ENCODE data around the gene ESPNL. TPM values are rescaled to one million over a fixed set of nuclear protein-coding genes. Genes with fewer than 3 reads are reported as not detected.
"Not testable (repeated sequence)": the region's sequence is repeated elsewhere in the genome, so short reads cannot be mapped to it uniquely, and the experiment has no call there.

ESPNL gene
- total RNA-seq, 1 experiment from 2014 or later, result 2.6 TPM

GRCh38 chr2:238162846-238163441, 62.8 kb downstream of the ESPNL start:
- no peaks in the 10 kb centered on the region for H3K9me3 ChIP-seq (replicated peaks)
- H3K36me3 ChIP-seq, result no peaks in the 10 kb centered on the region
- H3K27me3 ChIP-seq, result no peaks in the 10 kb centered on the region
- no peak for DNase-seq
- H3K4me1 ChIP-seq, result peaks cover 8% of the 10 kb centered on the region
- H3K4me3 ChIP-seq, result no peak overlapping the region
- H3K27ac ChIP-seq, result no peak overlapping the region

- DNase-seq, result no peak
- H3K36me3 ChIP-seq, result peaks cover 3% of the 10 kb centered on the region; the same call in 1 of the 2 replicates
- H3K4me3 ChIP-seq, result no peak overlapping the region
- no peaks in the 10 kb centered on the region for H3K27me3 ChIP-seq
- H3K9me3 ChIP-seq (replicated peaks), result no peaks in the 10 kb centered on the region
- peaks cover 8% of the 10 kb centered on the region for H3K4me1 ChIP-seq
- H3K27ac ChIP-seq, result no peak overlapping the region
These were observed 63.5 kb downstream of the ESPNL start for GRCh38 chr2:238163481-238164198.

GRCh38 chr2:238164906-238165287, 64.8 kb downstream of the ESPNL start:
- Histone ChIP-seq H3K27me3 (no peaks in the 10 kb centered on the region), H3K9me3 (replicated peaks) (no peaks in the 10 kb centered on the region), H3K27ac (no peak overlapping the region), H3K4me3 (no peak overlapping the region), H3K36me3 (peaks cover 15% of the 10 kb centered on the region), H3K4me1 (peaks cover 6% of the 10 kb centered on the region)
- no peak for DNase-seq

GRCh38 chr2:238165288-238165921, 65.3 kb downstream of the ESPNL start:
- H3K27ac ChIP-seq, result no peak overlapping the region
- no peak overlapping the region for H3K4me3 ChIP-seq
- no peak for DNase-seq
- no peaks in the 10 kb centered on the region for H3K9me3 ChIP-seq (replicated peaks)
- H3K4me1 ChIP-seq, result peaks cover 6% of the 10 kb centered on the region
- no peaks in the 10 kb centered on the region for H3K27me3 ChIP-seq
- H3K36me3 ChIP-seq, result peaks cover 20% of the 10 kb centered on the region

- Histone ChIP-seq H3K27me3 (no peaks in the 10 kb centered on the region), H3K36me3 (peaks cover 30% of the 10 kb centered on the region), H3K9me3 (replicated peaks) (no peaks in the 10 kb centered on the region), H3K4me3 (no peak overlapping the region), H3K4me1 (peaks cover 2% of the 10 kb centered on the region; the same call in 1 of the 2 replicates), H3K27ac (no peak overlapping the region)
- DNase-seq, result no peak
These were observed 66.5 kb downstream of the ESPNL start for GRCh38 chr2:238166391-238167343.

- Histone ChIP-seq H3K36me3 (peaks cover 34% of the 10 kb centered on the region), H3K9me3 (replicated peaks) (no peaks in the 10 kb centered on the region), H3K4me3 (no peak overlapping the region), H3K27ac (no peak overlapping the region), H3K27me3 (no peaks in the 10 kb centered on the region), H3K4me1 (peaks cover 2% of the 10 kb centered on the region; the same call in 1 of the 2 replicates)
- DNase-seq, result no peak
These were observed 67.2 kb downstream of the ESPNL start for GRCh38 chr2:238167344-238167715.

- H3K36me3 ChIP-seq, result peaks cover 38% of the 10 kb centered on the region
These were observed 67.6 kb downstream of the ESPNL start for GRCh38 chr2:238167761-238168160.

GRCh38 chr2:238168196-238169047, 68.3 kb downstream of the ESPNL start:
- no peak overlapping the region for H3K4me3 ChIP-seq
- peaks cover 40% of the 10 kb centered on the region for H3K36me3 ChIP-seq
- no peak for DNase-seq
- H3K4me1 ChIP-seq, result peaks cover 2% of the 10 kb centered on the region; the same call in 1 of the 2 replicates
- no peaks in the 10 kb centered on the region for H3K27me3 ChIP-seq
- no peaks in the 10 kb centered on the region for H3K9me3 ChIP-seq (replicated peaks)
- H3K27ac ChIP-seq, result no peak overlapping the region

More at GRCh38 chr2:238167761-238168160, 67.6 kb downstream of the ESPNL start:
- H3K27me3 ChIP-seq, result no peaks in the 10 kb centered on the region
- H3K4me1 ChIP-seq, result peaks cover 2% of the 10 kb centered on the region; the same call in 1 of the 2 replicates
- DNase-seq, result no peak
- H3K9me3 ChIP-seq (replicated peaks), result no peaks in the 10 kb centered on the region
- no peak overlapping the region for H3K27ac ChIP-seq
- no peak overlapping the region for H3K4me3 ChIP-seq

GRCh38 chr2:238169048-238169707, 69.0 kb downstream of the ESPNL start:
- Histone ChIP-seq H3K27ac (no peak overlapping the region), H3K36me3 (peaks cover 47% of the 10 kb centered on the region), H3K4me3 (no peak overlapping the region), H3K27me3 (no peaks in the 10 kb centered on the region), H3K4me1 (peaks cover 2% of the 10 kb centered on the region; the same call in 1 of the 2 replicates), H3K9me3 (replicated peaks) (no peaks in the 10 kb centered on the region)
- DNase-seq, result no peak

GRCh38 chr2:238169708-238170251, 69.6 kb downstream of the ESPNL start:
- Histone ChIP-seq H3K27ac (no peak overlapping the region), H3K4me1 (peaks cover 2% of the 10 kb centered on the region; the same call in 1 of the 2 replicates), H3K36me3 (peaks cover 53% of the 10 kb centered on the region), H3K27me3 (no peaks in the 10 kb centered on the region), H3K4me3 (no peak overlapping the region), H3K9me3 (replicated peaks) (no peaks in the 10 kb centered on the region)
- DNase-seq, result no peak

- no peak for DNase-seq
- H3K9me3 ChIP-seq (replicated peaks), result no peaks in the 10 kb centered on the region
- H3K36me3 ChIP-seq, result peaks cover 60% of the 10 kb centered on the region
- H3K4me3 ChIP-seq, result no peak overlapping the region
- H3K27ac ChIP-seq, result no peak overlapping the region
- H3K27me3 ChIP-seq, result no peaks in the 10 kb centered on the region
- H3K4me1 ChIP-seq, result peaks cover 2% of the 10 kb centered on the region; the same call in 1 of the 2 replicates
These were observed 70.4 kb downstream of the ESPNL start for GRCh38 chr2:238170386-238171071.

GRCh38 chr2:238171072-238171431, 70.9 kb downstream of the ESPNL start:
- not testable (repeated sequence) for H3K9me3 ChIP-seq (replicated peaks); H3K27me3 ChIP-seq; H3K4me1 ChIP-seq; H3K27ac ChIP-seq; DNase-seq; H3K4me3 ChIP-seq
- H3K36me3 ChIP-seq, result peaks cover 63% of the 10 kb centered on the region

Measured in SJCRH30 (cell line).